NCI-H2171 (cell line): Measurements from ENCODE around the gene APP.
"Not testable (repeated sequence)": the region's sequence is repeated elsewhere in the genome, so short reads cannot be mapped to it uniquely, and the experiment has no call there.

ENCODE experiments used
- DNase-seq: peaks from one replicate; lab custom pipeline; 2025; lab: John Stamatoyannopoulos, UW

The APP gene

GRCh38 chr21:26098772-26099397, 71.7 kb downstream of the APP start:
- DNase-seq: no peak

- no peak for DNase-seq
These were observed 73.1 kb downstream of the APP start for GRCh38 chr21:26097475-26097874.

- DNase-seq: no peak
These were observed 73.8 kb downstream of the APP start for GRCh38 chr21:26096494-26097371.

- DNase-seq: no peak
These were observed 75.4 kb downstream of the APP start for GRCh38 chr21:26095131-26095530.

GRCh38 chr21:26093122-26093521, 77.4 kb downstream of the APP start:
- DNase-seq: no peak

GRCh38 chr21:26091480-26092018, 79.0 kb downstream of the APP start:
- DNase-seq: no peak

- no peak for DNase-seq
These were observed 80.8 kb downstream of the APP start for GRCh38 chr21:26089730-26090129.

GRCh38 chr21:26087223-26087918, 83.2 kb downstream of the APP start:
- no peak for DNase-seq

GRCh38 chr21:26085882-26086281, 84.7 kb downstream of the APP start:
- no peak for DNase-seq

GRCh38 chr21:26085127-26085526, 85.4 kb downstream of the APP start:
- no peak for DNase-seq

GRCh38 chr21:26082549-26082948, 88.0 kb downstream of the APP start:
- DNase-seq: no peak

GRCh38 chr21:26081175-26081760, 89.3 kb downstream of the APP start:
- DNase-seq: not testable (repeated sequence)

GRCh38 chr21:26080211-26080610, 90.4 kb downstream of the APP start:
- no peak for DNase-seq

GRCh38 chr21:26079366-26079765, 91.2 kb downstream of the APP start:
- DNase-seq: no peak

GRCh38 chr21:26077521-26077920, 93.0 kb downstream of the APP start:
- peak; percentile 90 for DNase-seq

- no peak for DNase-seq
These were observed 97.6 kb downstream of the APP start for GRCh38 chr21:26072666-26073615.

- DNase-seq: peak; percentile 31
These were observed 99.6 kb downstream of the APP start for GRCh38 chr21:26070822-26071425.

- DNase-seq: no peak
These were observed 100.4 kb downstream of the APP start for GRCh38 chr21:26070121-26070520.

- no peak for DNase-seq
These were observed 101.8 kb downstream of the APP start for GRCh38 chr21:26068776-26069175.

- DNase-seq: no peak
These were observed 102.6 kb downstream of the APP start for GRCh38 chr21:26067836-26068594.
